GM12864 (cell line): ENCODE results near the gene MPP1.

Experiments
- DNase-seq: peaks from one replicate; pipeline ENCODE4 v3.0.0-alpha.2; 2011; ENCODE audit warnings: low read depth
- H3K4me3 ChIP-seq: 2 replicates; pipeline ENCODE4 v1.5.1; 2011; ENCODE audit warnings: mild to moderate bottlenecking, low read depth, low read length, control low read depth
- TF ChIP-seq, protein P1 (sequence below): IDR thresholded peaks from 2 replicates; pipeline ENCODE4 v1.5.1; 2011; ENCODE audit warnings: low read depth, mild to moderate bottlenecking, moderate library complexity, low read length, control low read depth, inconsistent platforms; ENCODE audit errors: missing control alignments

The MPP1 gene

DNA sequence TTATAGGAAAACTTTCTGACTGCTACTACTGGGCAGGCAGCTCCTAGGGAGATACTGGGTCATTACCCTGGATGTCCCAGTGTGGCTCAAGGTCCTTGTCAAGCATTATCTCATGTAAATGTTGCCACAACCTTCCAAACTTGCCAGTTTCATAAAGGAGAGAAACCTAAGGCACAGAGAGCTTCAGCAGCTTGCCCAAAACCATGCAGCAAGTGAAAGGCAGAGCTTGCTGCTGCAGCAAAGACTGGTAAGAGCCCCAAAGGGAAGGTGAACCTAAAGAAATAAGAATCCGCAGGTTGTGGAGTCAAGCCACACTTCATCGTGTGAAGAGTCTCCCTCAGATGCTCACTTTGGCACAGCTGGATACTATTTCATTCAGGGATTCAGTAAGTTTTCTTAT lies 2.3 kb downstream of the MPP1 start:
- TF ChIP-seq, protein P1, sequence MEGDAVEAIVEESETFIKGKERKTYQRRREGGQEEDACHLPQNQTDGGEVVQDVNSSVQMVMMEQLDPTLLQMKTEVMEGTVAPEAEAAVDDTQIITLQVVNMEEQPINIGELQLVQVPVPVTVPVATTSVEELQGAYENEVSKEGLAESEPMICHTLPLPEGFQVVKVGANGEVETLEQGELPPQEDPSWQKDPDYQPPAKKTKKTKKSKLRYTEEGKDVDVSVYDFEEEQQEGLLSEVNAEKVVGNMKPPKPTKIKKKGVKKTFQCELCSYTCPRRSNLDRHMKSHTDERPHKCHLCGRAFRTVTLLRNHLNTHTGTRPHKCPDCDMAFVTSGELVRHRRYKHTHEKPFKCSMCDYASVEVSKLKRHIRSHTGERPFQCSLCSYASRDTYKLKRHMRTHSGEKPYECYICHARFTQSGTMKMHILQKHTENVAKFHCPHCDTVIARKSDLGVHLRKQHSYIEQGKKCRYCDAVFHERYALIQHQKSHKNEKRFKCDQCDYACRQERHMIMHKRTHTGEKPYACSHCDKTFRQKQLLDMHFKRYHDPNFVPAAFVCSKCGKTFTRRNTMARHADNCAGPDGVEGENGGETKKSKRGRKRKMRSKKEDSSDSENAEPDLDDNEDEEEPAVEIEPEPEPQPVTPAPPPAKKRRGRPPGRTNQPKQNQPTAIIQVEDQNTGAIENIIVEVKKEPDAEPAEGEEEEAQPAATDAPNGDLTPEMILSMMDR = no peak
- no peak overlapping the region for H3K4me3 ChIP-seq
- DNase-seq = no peak

DNA sequence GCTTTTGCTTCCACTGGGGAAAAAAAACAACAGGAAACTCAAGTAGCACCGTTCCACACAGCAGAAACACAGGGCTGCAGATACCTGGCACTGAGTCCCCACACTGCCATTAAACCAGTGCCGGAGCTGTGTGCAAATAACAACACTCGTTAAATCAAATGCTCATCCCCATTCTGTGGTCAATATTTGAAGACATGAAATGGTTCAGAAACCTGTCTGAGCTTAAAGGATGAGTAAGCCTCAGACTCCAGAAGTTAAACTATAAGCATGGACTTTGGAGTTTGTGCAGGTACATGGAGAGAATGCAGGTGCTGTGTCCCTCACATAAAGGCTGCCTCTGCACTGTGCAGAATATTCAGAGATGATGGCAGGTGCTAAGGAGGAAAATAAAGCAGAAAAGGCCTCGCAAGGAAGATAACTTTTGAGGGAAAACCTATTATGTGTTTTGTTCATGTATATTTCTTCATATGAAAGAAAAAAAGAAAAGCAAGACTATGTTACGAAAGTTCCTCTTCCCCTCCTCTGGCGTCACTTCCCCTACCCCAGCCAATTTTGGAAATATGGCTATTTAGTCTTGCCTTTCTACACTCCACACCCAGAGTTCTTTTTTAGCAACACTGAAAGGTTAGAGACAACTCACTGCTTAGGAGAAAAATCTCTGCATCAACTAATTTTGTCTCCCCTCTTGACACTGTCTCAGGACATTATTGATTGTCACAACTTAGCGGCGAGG lies 4.6 kb downstream of the MPP1 start:
- no peak overlapping the region for H3K4me3 ChIP-seq
- DNase-seq = no peak
- TF ChIP-seq, protein P1 = no peak

DNA sequence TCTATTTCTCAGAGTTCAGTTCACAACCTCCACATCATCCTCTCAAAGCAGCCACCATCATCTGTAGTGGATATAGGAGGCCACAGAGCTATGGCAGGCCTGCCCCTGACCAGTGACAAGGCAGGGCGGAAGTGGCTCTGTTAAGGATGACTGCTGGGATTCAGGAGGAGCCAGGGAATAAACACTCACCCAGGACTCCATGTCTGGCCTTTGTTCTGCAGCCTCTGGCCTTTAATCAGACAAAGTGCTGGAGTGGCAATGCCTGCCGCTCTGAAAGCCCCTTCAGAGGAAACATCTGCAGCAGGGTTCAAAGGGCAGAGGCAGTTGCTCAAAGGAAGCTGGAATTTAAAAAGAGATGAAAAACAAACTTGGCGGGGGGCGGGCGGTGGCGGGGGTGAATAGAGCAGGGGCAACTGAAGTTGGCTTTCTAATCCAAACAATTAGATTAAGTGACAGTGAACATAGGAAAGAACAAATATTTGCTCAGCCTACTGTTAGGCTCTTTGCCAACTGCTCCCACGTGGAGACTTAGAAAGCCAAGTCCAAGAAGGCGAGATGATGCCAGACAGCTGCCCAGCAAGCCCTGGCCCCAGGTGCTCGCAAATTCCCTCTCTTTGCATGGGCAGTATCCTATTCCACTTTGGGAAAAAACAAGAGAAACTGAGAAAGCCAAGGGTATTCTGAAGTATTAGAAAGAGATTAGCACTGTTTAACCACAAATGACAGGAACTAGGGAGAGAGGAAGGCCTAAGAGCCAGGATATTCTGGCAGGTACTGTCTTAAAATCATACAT lies 5.5 kb downstream of the MPP1 start:
- H3K4me3 ChIP-seq = no peak overlapping the region
- TF ChIP-seq, protein P1 = no peak
- no peak for DNase-seq

DNA sequence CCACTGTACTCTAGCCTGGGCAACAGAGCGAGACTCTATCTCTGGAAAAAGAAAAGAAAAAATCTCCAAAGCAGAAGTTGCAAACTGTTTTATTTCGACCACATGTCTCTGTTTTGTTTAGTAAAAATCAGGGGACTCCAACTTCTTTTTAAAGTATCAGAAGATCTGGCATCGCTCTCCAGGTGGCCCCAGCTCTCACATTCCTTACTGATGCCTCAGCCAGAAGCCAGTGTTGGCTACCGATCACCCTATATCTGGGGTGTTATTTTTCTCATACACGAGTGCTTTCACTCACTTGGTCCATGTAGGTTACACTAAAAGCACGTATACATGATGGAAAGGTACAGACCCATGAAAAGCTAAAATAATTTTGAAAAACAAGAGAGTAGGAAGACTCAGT lies 8.3 kb downstream of the MPP1 start:
- H3K4me3 ChIP-seq = no peak overlapping the region

DNA sequence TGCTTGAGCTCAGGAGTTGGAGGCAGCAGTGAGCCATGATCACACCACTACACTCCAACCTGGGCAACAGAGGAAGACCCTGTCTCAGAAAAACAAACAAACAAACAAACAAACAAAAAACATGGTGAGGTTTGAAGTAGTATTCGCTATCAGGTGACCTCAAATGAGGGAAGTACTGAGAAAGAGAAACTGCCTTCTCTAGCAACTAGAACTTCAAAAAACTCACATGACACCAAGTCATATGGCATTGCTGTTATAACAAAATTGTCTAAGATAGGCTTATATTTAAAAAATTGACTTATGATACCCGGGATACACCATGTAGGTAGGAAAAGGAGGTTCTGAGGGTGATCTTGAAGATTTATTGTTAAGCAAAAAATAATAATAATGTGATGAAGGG lies 10.3 kb downstream of the MPP1 start:
- no peak for DNase-seq
- TF ChIP-seq, protein P1 = no peak
- no peak overlapping the region for H3K4me3 ChIP-seq

More for the DNA sequence above, 8.3 kb downstream of the MPP1 start:
- TF ChIP-seq, protein P1 = no peak
- no peak for DNase-seq

DNA sequence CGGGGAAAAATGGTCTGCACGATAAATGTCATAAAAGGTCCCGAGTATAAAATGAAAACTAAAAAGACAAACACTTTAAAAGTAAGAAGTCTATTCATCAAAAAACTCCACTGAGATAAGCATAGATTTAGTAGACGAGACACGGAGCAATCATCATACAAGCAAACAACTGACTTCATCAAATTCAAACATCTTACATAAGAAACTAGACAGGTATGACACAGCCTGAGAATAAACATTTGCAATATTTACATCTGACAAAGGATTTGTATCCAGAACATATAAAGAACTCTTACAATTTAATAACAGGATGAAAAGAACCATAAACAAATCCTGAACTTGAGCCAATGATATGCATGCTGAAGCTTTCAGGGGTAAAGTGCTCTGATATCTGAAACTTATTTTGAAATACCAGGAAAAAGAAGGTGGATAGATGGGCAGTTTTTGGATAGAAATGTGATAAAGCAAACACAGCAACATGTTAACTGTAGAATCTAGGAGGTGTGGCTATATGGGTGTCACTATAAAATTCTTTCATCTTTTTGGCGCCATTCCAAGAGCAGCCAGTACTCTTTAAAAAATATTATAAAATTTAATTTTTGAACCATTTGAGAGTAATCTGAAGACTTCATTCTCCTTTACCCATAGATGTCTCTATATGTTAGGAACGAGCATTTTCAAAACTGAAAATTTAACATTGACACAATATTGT lies 12.0 kb downstream of the MPP1 start:
- TF ChIP-seq, protein P1 = no peak
- no peak overlapping the region for H3K4me3 ChIP-seq
- DNase-seq = no peak
